Limb (tissue), 2 donors: ENCODE data around the gene DNMT3A.

Experiments
- DNase-seq, 2 donors: peaks; one replicate each; pipeline ENCODE4 v3.0.0-alpha.2; 2016; ENCODE audit errors: extremely low spot score in 2 of 2

DNMT3A gene

GRCh38 chr2:25258847-25259736 is 82.6 kb downstream of the DNMT3A start:
- no peak for DNase-seq

- DNase-seq, result no peak
Observed at GRCh38 chr2:25257931-25258846, 83.5 kb downstream of the DNMT3A start.

- DNase-seq, result peak; percentile 65 to 67
Observed at GRCh38 chr2:25257032-25257552, 84.6 kb downstream of the DNMT3A start.

- DNase-seq, result no peak
Observed at GRCh38 chr2:25256488-25256875, 85.2 kb downstream of the DNMT3A start.

GRCh38 chr2:25255745-25256487 is 85.8 kb downstream of the DNMT3A start:
- DNase-seq, result no peak

GRCh38 chr2:25254961-25255360 is 86.8 kb downstream of the DNMT3A start:
- DNase-seq, result no peak

- DNase-seq, result no peak
Observed at GRCh38 chr2:25253153-25253626, 88.5 kb downstream of the DNMT3A start.

- peak; percentile 95 to 96 for DNase-seq
Observed at GRCh38 chr2:25252291-25253152, 89.2 kb downstream of the DNMT3A start.

- DNase-seq, result no peak
Observed at GRCh38 chr2:25251422-25252273, 90.1 kb downstream of the DNMT3A start.

GRCh38 chr2:25251071-25251421 is 90.7 kb downstream of the DNMT3A start:
- peak in 1 of 2 donors; percentile 76 for DNase-seq

- peak in 1 of 2 donors; percentile 43 for DNase-seq
Observed at GRCh38 chr2:25250331-25251070, 91.2 kb downstream of the DNMT3A start.

GRCh38 chr2:25249785-25250184 is 91.9 kb downstream of the DNMT3A start:
- no peak for DNase-seq

- DNase-seq, result no peak
Observed at GRCh38 chr2:25247792-25248512, 93.8 kb downstream of the DNMT3A start.

- no peak for DNase-seq
Observed at GRCh38 chr2:25246558-25247290, 95.0 kb downstream of the DNMT3A start.

GRCh38 chr2:25246001-25246400 is 95.7 kb downstream of the DNMT3A start:
- no peak for DNase-seq

- DNase-seq, result no peak
Observed at GRCh38 chr2:25245141-25245540, 96.6 kb downstream of the DNMT3A start.

GRCh38 chr2:25243995-25244394 is 97.7 kb downstream of the DNMT3A start:
- no peak for DNase-seq
